HepG2 (cell line): Measurements from ENCODE around the gene TMEM174. TPM values are rescaled to one million over a fixed set of nuclear protein-coding genes. Genes with fewer than 3 reads are reported as not detected.

Experiments
- ATAC-seq: fragments of 200-7000 bp; cut with Tn5 transposase; 3 replicates; pipeline ENCODE4 v1.9.1; 2020; ENCODE audit warnings: mild to moderate bottlenecking, moderate library complexity
- BruUV-seq: library from RNA; stranded (reverse); fragments of 400-500 nt; replicated peaks from 2 replicates; lab custom pipeline; 2021; lab: Mats Ljungman, UMichigan
- CTCF ChIA-PET: fragments of 300-600 bp; formaldehyde crosslinking; extraction: SDS; loops from one replicate; lab custom pipeline; 2021; ENCODE audit warnings: low total read pairs, inconsistent platforms, low intra/inter-chr PET ratio; lab: Yijun Ruan, JAX
- POLR2A ChIA-PET: fragments of 350-600 bp; sonication (Branson Sonifier 250); formaldehyde crosslinking; loops from one replicate; lab custom pipeline; 2020; ENCODE audit warnings: antibody characterized with exemption, inconsistent platforms; lab: Yijun Ruan, JAX
- DNase-seq: peaks from one replicate; pipeline ENCODE4 v3.0.0-alpha.2; 2015; ENCODE audit warnings: low spot score
- FAIRE-seq: peaks from 3 replicates; lab custom pipeline; 2011; peaks lifted over from hg19 to GRCh38; lab: Jason Lieb, UNC
- H2AFZ ChIP-seq: one replicate; pipeline ENCODE4 v1.6.1; 2011; ENCODE audit warnings: low read length, inconsistent platforms
- H3K27ac ChIP-seq: fragments of 300-600 bp; 3 replicates; pipeline ENCODE4 v1.8.0; 2011; ENCODE audit warnings: mixed run types, mild to moderate bottlenecking, mixed read lengths, low read length, inconsistent platforms; ENCODE audit not compliant: insufficient read depth; ENCODE audit errors: extremely low read length
- H3K27me3 ChIP-seq, 2 experiments: fragments of 200-600 bp in 1 of 2; 2 replicates in 1 of 2; 3 replicates in 1 of 2; pipeline versions ENCODE4 v1.6.0 to v1.8.0; 2011; ENCODE audit warnings: low read length in 2 of 2, mild to moderate bottlenecking in 2 of 2, moderate library complexity in 2 of 2, inconsistent platforms in 1 of 2; ENCODE audit not compliant: insufficient read depth in 2 of 2, control insufficient read depth in 1 of 2
- H3K36me3 ChIP-seq, 2 experiments: fragments of 200-600 bp in 1 of 2; replicated peaks in 1 of 2; 2 replicates in 1 of 2; 3 replicates in 1 of 2; pipeline versions ENCODE4 v1.5.1 to v1.8.0; 2011; ENCODE audit warnings: low read length in 2 of 2, inconsistent platforms in 1 of 2; ENCODE audit not compliant: insufficient read depth in 2 of 2, control insufficient read depth in 1 of 2
- H3K4me1 ChIP-seq: 2 replicates; pipeline ENCODE4 v1.5.1; 2012; ENCODE audit warnings: low read length, inconsistent platforms; ENCODE audit not compliant: insufficient read depth
- H3K4me2 ChIP-seq: 2 replicates; pipeline ENCODE4 v1.6.0; 2011; ENCODE audit warnings: low read depth, low read length, inconsistent platforms
- H3K4me3 ChIP-seq, 3 experiments: fragments of 200-600 bp in 1 of 3; sonication (generic), shearing (Covaris generic) in 1 of 3; replicated peaks in 1 of 3; 2 replicates each; pipeline ENCODE4 v1.5.1; 2011 to 2016; ENCODE audit warnings: low read length in 3 of 3, inconsistent platforms in 2 of 3, low read depth in 2 of 3, mild to moderate bottlenecking in 2 of 3, control low read depth in 1 of 3, mixed read lengths in 1 of 3; ENCODE audit not compliant: insufficient read depth in 1 of 3
- H3K79me2 ChIP-seq: one replicate; pipeline ENCODE4 v1.6.1; 2011; ENCODE audit warnings: low read length, inconsistent platforms; ENCODE audit not compliant: insufficient read depth
- H3K9ac ChIP-seq: 2 replicates; pipeline ENCODE4 v1.6.0; 2011; ENCODE audit warnings: mild to moderate bottlenecking, low read depth, low read length, inconsistent platforms; ENCODE audit not compliant: insufficient read depth
- H3K9me3 ChIP-seq: 2 replicates; pipeline ENCODE4 v1.5.1; 2012; ENCODE audit warnings: mild to moderate bottlenecking, low read length
- H4K20me1 ChIP-seq: 2 replicates; pipeline ENCODE4 v1.6.0; 2011; ENCODE audit warnings: inconsistent platforms, mild to moderate bottlenecking, low read length, moderate library complexity; ENCODE audit not compliant: insufficient read depth
- E2F5 ChIP-seq: sonication (generic); formaldehyde crosslinking; conservative IDR thresholded peaks from 2 replicates; pipeline ENCODE4 v1.4.0; 2020; ENCODE audit warnings: missing genetic modification reagents
- FOXK2 ChIP-seq: fragments of 450-650 bp; IDR thresholded peaks from 2 replicates; pipeline ENCODE4 v1.6.1; 2016
- MNT ChIP-seq: fragments of 450-650 bp; IDR thresholded peaks from 2 replicates; pipeline ENCODE4 v1.6.1; 2016
- PHB2 ChIP-seq: fragments of 450-650 bp; IDR thresholded peaks from 2 replicates; pipeline ENCODE4 v1.6.1; 2018; ENCODE audit not compliant: partially characterized antibody
- PLRG1 ChIP-seq: fragments of 450-650 bp; conservative IDR thresholded peaks from 2 replicates; pipeline ENCODE4 v1.6.1; 2016
- SPEN ChIP-seq: sonication (generic); formaldehyde crosslinking; IDR thresholded peaks from 2 replicates; pipeline ENCODE4 v1.5.1; 2020; ENCODE audit warnings: low read depth, mild to moderate bottlenecking, missing genetic modification reagents
- ZNF101 ChIP-seq: sonication (generic); formaldehyde crosslinking; IDR thresholded peaks from 2 replicates; pipeline ENCODE4 v1.4.0; 2020; ENCODE audit warnings: mild to moderate bottlenecking, low read depth, missing genetic modification reagents, borderline replicate concordance
- WGBS: methylation state at CpG from one replicate; pipeline ENCODE4 v1.1.6; 2017; ENCODE audit warnings: low lambda C conversion rate; 5-methylcytosine and 5-hydroxymethylcytosine counted together
- in situ Hi-C: cut with HindIII; loops from 2 replicates; pipeline ENCODE4 v1.10.0; 2017; ENCODE audit warnings: low pct_unique_long_range_greater_than_20kb; ENCODE audit not compliant: extremely low pct_ligation_motif_present
- intact Hi-C: fragments of 100-400 bp; cut with micrococcal nuclease; formaldehyde crosslinking; loops from one replicate; pipeline ENCODE4 v1.10.0; 2022; ENCODE audit not compliant: unreplicated experiment
- polyA plus RNA-seq, 8 experiments: library from polyadenylated mRNA; depleted of rRNA in 3 of 8; stranded (reverse) in 7 of 8; unstranded in 1 of 8; fragments of >200 nt; fragmentation: Illumina TruSeq in 4 of 8; extraction: Trizol in 4 of 8; gene quantifications; 2 replicates each; pipeline versions ENCODE4 v1.2.1 to v1.2.3, GENCODE V29; 2011 to 2016; ENCODE audit warnings: low read depth in 4 of 8, missing spikeins in 1 of 8, mixed read lengths in 1 of 8; ENCODE audit not compliant: insufficient read depth in 1 of 8
- total RNA-seq, 5 experiments: library from RNA; depleted of rRNA; stranded (reverse); fragments of >200 nt; fragmentation: Illumina TruSeq; extraction: Trizol; gene quantifications; 2 replicates each; pipeline ENCODE4 v1.2.3, GENCODE V29; 2016; ENCODE audit warnings: low read depth in 1 of 5
- TF ChIP-seq, protein P1 (sequence below), 2 experiments: sonication (generic) in 1 of 2; formaldehyde crosslinking in 1 of 2; IDR thresholded peaks; 2 replicates each; pipeline versions ENCODE4 v1.5.1 to v1.6.1; 2011 to 2020; ENCODE audit warnings: borderline replicate concordance in 1 of 2, low read depth in 1 of 2, low read length in 1 of 2, mild to moderate bottlenecking in 1 of 2, missing genetic modification reagents in 1 of 2, moderate library complexity in 1 of 2

TMEM174 gene
- total and polyA plus RNA-seq, 2 of the 13 experiments (the other 11 are each of a cell fraction or from before 2014, with no cell fraction given): not detected

GRCh38 chr5:73204733-73205132 is 31.7 kb downstream of the TMEM174 start:
- POLR2A ChIA-PET: no interaction called here
- no peak overlapping the region for H3K9ac ChIP-seq

More at GRCh38 chr5:73204733-73205132, 31.7 kb downstream of the TMEM174 start:
- DNase-seq (no peak), ATAC-seq (no peak), FAIRE-seq (no peak)
- CTCF ChIA-PET: no interaction called here
- Histone ChIP-seq H3K79me2 (no peaks in the 10 kb centered on the region), H3K27ac (no peak overlapping the region), H3K9me3 (no peaks in the 10 kb centered on the region), H2AFZ (no peak overlapping the region), H3K36me3 (no peaks in the 10 kb centered on the region), H3K4me3 (no peak overlapping the region), H3K4me2 (no peak overlapping the region), H4K20me1 (no peaks in the 10 kb centered on the region), H3K4me1 (peaks cover 6% of the 10 kb centered on the region; the same call in 1 of the 2 replicates), H3K27me3 (peaks cover 2 to 9% of the 10 kb centered on the region in 2 experiments; a peak in 2 of 5 replicates)
- WGBS: 24% methylated on average over 5 of the region's 5 CpGs
- TF ChIP-seq FOXK2: peak; percentile 25; the same call in 1 of the 2 replicates
- peak; percentile 30 for TF ChIP-seq PHB2
- no peak for TF ChIP-seq E2F5
- TF ChIP-seq, protein P1, sequence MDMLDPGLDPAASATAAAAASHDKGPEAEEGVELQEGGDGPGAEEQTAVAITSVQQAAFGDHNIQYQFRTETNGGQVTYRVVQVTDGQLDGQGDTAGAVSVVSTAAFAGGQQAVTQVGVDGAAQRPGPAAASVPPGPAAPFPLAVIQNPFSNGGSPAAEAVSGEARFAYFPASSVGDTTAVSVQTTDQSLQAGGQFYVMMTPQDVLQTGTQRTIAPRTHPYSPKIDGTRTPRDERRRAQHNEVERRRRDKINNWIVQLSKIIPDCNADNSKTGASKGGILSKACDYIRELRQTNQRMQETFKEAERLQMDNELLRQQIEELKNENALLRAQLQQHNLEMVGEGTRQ (IDR thresholded peaks at IDR 0.05; ENCODE audit: low read depth, low read length): no peak
- TF ChIP-seq, protein P1 (CRISPR knock-in tag; IDR thresholded peaks at IDR 0.05; ENCODE audit: borderline replicate concordance): no peak
- TF ChIP-seq MNT: peak; percentile 3; the same call in 1 of the 2 replicates
- TF ChIP-seq SPEN (CRISPR knock-in tag): no peak
- 0 out of 2 replicates have a peak, but pooled peaks have one; percentile 20 for TF ChIP-seq PLRG1
- TF ChIP-seq ZNF101 (CRISPR knock-in tag): no peak
- intact Hi-C loops: loop anchor here (5.0 kb wide), 2 partner anchors 122 to 282 kb away; no protein-coding TSS in a partner anchor
- BruUV-seq: no TSS peak
- in situ Hi-C loops: loop anchor here (10.0 kb wide), 1 partner anchor 120 kb away; no protein-coding TSS in a partner anchor
